Naive thymus-derived CD4-positive, alpha-beta T cell (primary cell): Measurements from ENCODE around the gene CASTOR1. TPM values are rescaled to one million over a fixed set of nuclear protein-coding genes. Genes with fewer than 3 reads are reported as not detected.

Experiments used
- ATAC-seq: fragments of 150-1000 bp; cut with Tn5 transposase; 2 replicates; pipeline ENCODE4 v1.10.0; 2021; ENCODE audit warnings: mild to moderate bottlenecking, moderate library complexity
- CTCF ChIA-PET: fragments of 350-600 bp; sonication (Branson Sonifier 250); formaldehyde crosslinking; loops from one replicate; lab custom pipeline; 2021; ENCODE audit warnings: antibody characterized with exemption; lab: Charles Lee
- POLR2A ChIA-PET: fragments of 350-600 bp; sonication (Branson Sonifier 250); formaldehyde crosslinking; loops from one replicate; lab custom pipeline; 2021; ENCODE audit warnings: antibody characterized with exemption, inconsistent platforms; lab: Charles Lee
- DNase-seq, 9 donors: peaks; one replicate each; pipeline versions ENCODE4 v3.0.0 to v3.0.0-alpha.2; 2020 to 2022; ENCODE audit warnings: mixed read lengths in 1 of 9
- H3K27ac ChIP-seq: one replicate; pipeline ENCODE4 v1.7.0; 2013; ENCODE audit warnings: mild to moderate bottlenecking, low read depth, low read length, moderate library complexity
- H3K27me3 ChIP-seq, 2 donors: one replicate each; pipeline ENCODE4 v1.7.0; 2013; ENCODE audit warnings: low read length in 2 of 2, mild to moderate bottlenecking in 2 of 2, moderate library complexity in 2 of 2; ENCODE audit not compliant: control insufficient read depth in 2 of 2, insufficient read depth in 2 of 2
- H3K36me3 ChIP-seq, 3 experiments: 1 replicate in 2 of 3; 2 replicates in 1 of 3; pipeline ENCODE4 v1.7.0; 2013; ENCODE audit warnings: low read length in 3 of 3, mild to moderate bottlenecking in 3 of 3, moderate library complexity in 1 of 3; ENCODE audit not compliant: insufficient read depth in 3 of 3, control insufficient read depth in 2 of 3
- H3K4me1 ChIP-seq, 2 donors: one replicate each; pipeline ENCODE4 v1.7.0; 2013; ENCODE audit warnings: low read length in 2 of 2, mild to moderate bottlenecking in 2 of 2, moderate library complexity in 1 of 2; ENCODE audit not compliant: control insufficient read depth in 2 of 2, insufficient read depth in 2 of 2
- H3K4me3 ChIP-seq: 2 replicates; pipeline ENCODE4 v1.7.0; 2013; ENCODE audit warnings: mild to moderate bottlenecking, low read length
- H3K9me3 ChIP-seq, 3 experiments: 1 replicate in 2 of 3; 2 replicates in 1 of 3; pipeline ENCODE4 v1.7.0; 2013; ENCODE audit warnings: low read length in 3 of 3; ENCODE audit not compliant: control insufficient read depth in 2 of 3
- H3K27ac Mint-ChIP-seq, 9 donors: one replicate each; pipeline ENCODE4 v1.8.0; 2020 to 2022; ENCODE audit warnings: mixed read lengths in 9 of 9, mild to moderate bottlenecking in 8 of 9, moderate library complexity in 5 of 9, inconsistent platforms in 2 of 9
- H3K27me3 Mint-ChIP-seq, 5 donors: one replicate each; pipeline ENCODE4 v1.8.0; 2021 to 2022; ENCODE audit warnings: mixed read lengths in 5 of 5, mild to moderate bottlenecking in 1 of 5
- H3K36me3 Mint-ChIP-seq, 5 donors: one replicate each; pipeline ENCODE4 v1.8.0; 2020 to 2022; ENCODE audit warnings: mixed read lengths in 5 of 5, mild to moderate bottlenecking in 3 of 5, inconsistent platforms in 1 of 5
- H3K4me1 Mint-ChIP-seq, 7 donors: one replicate each; pipeline ENCODE4 v1.8.0; 2020 to 2022; ENCODE audit warnings: mixed read lengths in 7 of 7, mild to moderate bottlenecking in 3 of 7, inconsistent platforms in 1 of 7
- H3K4me3 Mint-ChIP-seq, 10 donors: one replicate each; pipeline ENCODE4 v1.8.0; 2020 to 2022; ENCODE audit warnings: mild to moderate bottlenecking in 10 of 10, mixed read lengths in 10 of 10, moderate library complexity in 6 of 10, inconsistent platforms in 2 of 10
- H3K9me3 Mint-ChIP-seq, 11 donors: one replicate each; pipeline ENCODE4 v1.8.0; 2020 to 2022; ENCODE audit warnings: mixed read lengths in 11 of 11, mild to moderate bottlenecking in 4 of 11, inconsistent platforms in 1 of 11, moderate library complexity in 1 of 11
- intact Hi-C, 2 donors: fragments of 100-400 bp; cut with micrococcal nuclease; formaldehyde crosslinking; loops; one replicate each; pipeline ENCODE4 v1.15.1; 2023
- polyA plus RNA-seq, 2 donors: library from polyadenylated mRNA; unstranded; fragments of 300-500 nt; fragmentation: Illumina TruSeq; gene quantifications; one replicate each; pipeline ENCODE4 v1.2.3, GENCODE V29; 2021
- total RNA-seq, 6 experiments: library from RNA in 5 of 6; stranded (reverse) in 5 of 6; gene quantifications; 1 replicate in 5 of 6; 2 replicates in 1 of 6; pipeline ENCODE4 v1.2.3 and lab custom pipeline; 2021 to 2026

Gene CASTOR1
- total and polyA plus RNA-seq, 7 experiments from 2014 or later: 12.4 to 43.0 (median 19.0) TPM

DNA sequence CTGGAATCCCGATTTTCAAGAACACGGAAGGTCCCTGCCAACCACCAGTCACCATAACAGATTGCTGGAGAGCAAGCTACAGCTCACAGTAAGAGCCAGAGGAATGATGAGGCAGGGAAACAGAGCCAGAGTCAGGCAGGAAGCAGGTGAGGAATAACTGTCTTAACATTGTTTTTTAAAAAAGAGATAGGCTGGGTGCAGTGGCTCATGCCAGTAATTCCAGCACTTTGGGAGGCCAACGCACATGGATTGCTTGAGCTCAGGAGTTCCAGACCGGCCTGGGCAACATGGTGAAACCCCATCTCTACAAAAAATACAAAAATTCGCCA, 13.5 kb upstream of the CASTOR1 start:
- CTCF ChIA-PET: interaction anchor here (0.9 to 7.4 kb wide), 2 partner anchors 13 to 41 kb away, joined by 3 to 48 read pairs; partner anchors contain the start of gene CASTOR1
- peaks cover 74 to 98% (median 89%) of the 10 kb centered on the region in 7 donors for H3K4me1 Mint-ChIP-seq
- Histone ChIP-seq H3K9me3 (no peaks in the 10 kb centered on the region), H3K27ac (peak overlapping the region; percentile 75), H3K4me3 (peak overlapping the region; percentile 23), H3K36me3 (peaks cover 0 to 38% (median 7%) of the 10 kb centered on the region in 3 experiments), H3K4me1 (peaks cover 68 to 96% of the 10 kb centered on the region in 2 donors), H3K27me3 (no peaks in the 10 kb centered on the region)
- ATAC-seq (no peak), DNase-seq (no peak)
- H3K4me3 Mint-ChIP-seq: peak overlapping the region; percentile 53 to 97 (median 74)
- intact Hi-C loops: no loop called here
- POLR2A ChIA-PET: interaction anchor here (0.7 to 48.9 kb wide), 6 partner anchors 2 to 195 kb away, joined by 3 to 1265 read pairs (median 34); partner anchors contain the start of genes CASTOR1, CCDC157, SF3A1 and TBC1D10A
- peak overlapping the region; percentile 87 to 99 (median 97) for H3K27ac Mint-ChIP-seq
- H3K36me3 Mint-ChIP-seq: peaks cover 7 to 41% (median 31%) of the 10 kb centered on the region in 5 donors
- H3K9me3 Mint-ChIP-seq: no peaks in the 10 kb centered on the region
- H3K27me3 Mint-ChIP-seq: no peaks in the 10 kb centered on the region

DNA sequence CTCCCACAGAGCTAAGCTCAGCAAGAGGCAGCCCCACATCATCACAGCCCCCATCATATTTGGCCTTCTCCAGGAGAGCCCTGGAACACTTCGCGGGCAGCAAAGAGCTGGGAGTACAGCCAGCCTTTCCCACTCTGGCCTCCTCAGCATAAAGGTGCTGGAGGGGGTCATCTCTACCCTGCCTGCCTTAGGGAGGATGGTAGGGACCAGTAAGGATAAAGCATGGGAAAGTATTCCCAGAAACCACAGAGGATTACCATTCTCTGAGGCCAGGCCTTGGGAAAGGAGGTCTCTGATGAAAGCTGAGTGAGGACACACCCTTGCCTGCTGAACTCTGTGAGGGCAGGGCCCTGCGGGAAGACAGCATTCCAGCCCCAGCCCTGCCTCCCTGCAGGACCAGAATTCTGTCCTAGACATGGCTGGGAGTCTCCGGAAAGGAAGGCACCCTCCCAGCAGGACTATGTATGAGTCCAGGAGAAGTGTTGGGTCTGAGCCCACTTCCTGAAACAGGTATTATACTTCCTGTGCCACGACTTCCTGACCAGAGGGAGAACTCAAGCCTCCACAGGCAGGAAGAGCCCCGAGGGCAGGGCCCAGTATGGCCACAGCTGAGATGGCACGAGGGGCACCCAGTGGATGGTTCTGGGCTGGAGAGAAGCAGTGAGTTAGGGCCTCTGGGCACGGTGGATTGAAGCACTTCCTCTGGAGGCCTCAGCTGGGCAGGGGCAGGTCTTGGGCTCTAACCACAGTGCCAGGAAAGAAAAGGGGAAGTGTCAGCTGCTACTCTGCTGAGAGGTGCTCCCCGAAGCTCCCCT, 12.9 kb upstream of the CASTOR1 start:
- H3K4me3 ChIP-seq: peak overlapping the region; percentile 23
- H3K9me3 Mint-ChIP-seq: no peaks in the 10 kb centered on the region
- peaks cover 62 to 96% of the 10 kb centered on the region in 2 donors for H3K4me1 ChIP-seq
- DNase-seq (no peak), ATAC-seq (peak; percentile 36)
- H3K27ac Mint-ChIP-seq: peak overlapping the region; percentile 87 to 99 (median 97)
- ChIA-PET CTCF (interaction anchor here (1.2 to 7.4 kb wide), 3 partner anchors 13 to 47 kb away, joined by 3 to 48 read pairs (median 4); partner anchors contain the start of genes CASTOR1 and TBC1D10A), POLR2A (interaction anchor here (0.6 to 48.9 kb wide), 8 partner anchors 1 to 194 kb away, joined by 3 to 1265 read pairs (median 4); partner anchors contain the start of genes CASTOR1, CCDC157, SF3A1 and TBC1D10A)
- H3K4me3 Mint-ChIP-seq: peak overlapping the region; percentile 53 to 97 (median 76)
- H3K4me1 Mint-ChIP-seq: peaks cover 74 to 98% (median 90%) of the 10 kb centered on the region in 7 donors
- peaks cover 7 to 44% (median 32%) of the 10 kb centered on the region in 5 donors for H3K36me3 Mint-ChIP-seq
- H3K36me3 ChIP-seq: peaks cover 0 to 38% (median 7%) of the 10 kb centered on the region in 3 experiments
- peak overlapping the region; percentile 75 for H3K27ac ChIP-seq
- no peaks in the 10 kb centered on the region for H3K9me3 ChIP-seq
- H3K27me3 ChIP-seq: no peaks in the 10 kb centered on the region
- intact Hi-C loops: no loop called here
- no peaks in the 10 kb centered on the region for H3K27me3 Mint-ChIP-seq

GRCh38 chr22:30299322-30299721, 10.0 kb upstream of the CASTOR1 start:
- ATAC-seq (no peak), DNase-seq (no peak)
- ChIA-PET CTCF (interaction anchor here (1.3 to 7.4 kb wide), 2 partner anchors 10 to 88 kb away, joined by 6 to 48 read pairs; partner anchors contain the start of genes CASTOR1 and RNF215), POLR2A (interaction anchor here (2.2 to 48.9 kb wide), 3 partner anchors 2 to 57 kb away, joined by 13 to 1265 read pairs (median 1265); partner anchors contain the start of genes CASTOR1, CCDC157, SF3A1 and TBC1D10A)
- no peaks in the 10 kb centered on the region for H3K9me3 Mint-ChIP-seq
- no peaks in the 10 kb centered on the region for H3K27me3 ChIP-seq
- H3K9me3 ChIP-seq: no peaks in the 10 kb centered on the region
- H3K27ac ChIP-seq: peak overlapping the region; percentile 77
- H3K4me1 Mint-ChIP-seq: peaks cover 58 to 100% (median 88%) of the 10 kb centered on the region in 7 donors
- H3K27me3 Mint-ChIP-seq: no peaks in the 10 kb centered on the region
- peak overlapping the region in 5 of 10 donors; percentile 10 to 80 (median 56) for H3K4me3 Mint-ChIP-seq
- peaks cover 0 to 55% (median 7%) of the 10 kb centered on the region in 3 experiments for H3K36me3 ChIP-seq
- H3K27ac Mint-ChIP-seq: peak overlapping the region in 8 of 9 donors; percentile 92 to 98 (median 98)
- peaks cover 7 to 48% (median 37%) of the 10 kb centered on the region in 5 donors for H3K36me3 Mint-ChIP-seq
- no peak overlapping the region for H3K4me3 ChIP-seq
- H3K4me1 ChIP-seq: peaks cover 38 to 94% of the 10 kb centered on the region in 2 donors
- intact Hi-C loops: no loop called here

DNA sequence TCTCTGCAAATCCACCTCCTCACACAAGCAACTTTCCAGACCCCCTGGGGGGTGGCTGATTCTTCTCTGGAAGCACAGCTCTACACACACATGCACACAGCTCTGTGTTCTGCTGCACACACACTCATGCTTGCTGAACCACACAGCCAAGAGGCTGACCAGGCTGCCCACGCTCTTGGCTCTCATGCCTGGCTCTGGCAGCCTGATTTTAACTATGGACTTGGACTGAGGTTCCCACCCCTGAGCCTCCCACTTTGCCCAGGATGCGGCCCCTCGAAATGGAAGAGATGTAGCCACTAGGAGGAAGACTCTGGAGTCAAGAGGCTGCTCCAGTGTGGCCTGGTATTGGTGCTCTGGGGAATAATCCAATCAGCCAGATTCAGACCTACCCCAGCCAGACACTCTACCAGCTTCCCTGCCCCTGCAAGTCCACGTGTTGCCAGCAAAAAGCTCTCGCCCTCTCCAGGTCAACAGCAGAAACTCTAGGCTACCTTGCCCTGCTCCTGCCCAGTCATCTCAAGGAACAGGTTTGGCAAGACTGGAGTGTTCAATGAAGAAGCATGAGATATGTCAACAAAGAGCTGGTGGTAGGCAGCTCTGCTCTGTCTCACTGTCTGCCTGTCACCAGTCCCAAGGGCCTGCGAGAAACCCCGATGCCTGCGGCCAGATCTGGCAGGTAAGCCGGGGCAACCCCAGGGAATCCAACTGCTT, 8.8 kb upstream of the CASTOR1 start:
- ATAC-seq: no peak

GRCh38 chr22:30297276-30297990, 8.1 kb upstream of the CASTOR1 start:
- H3K4me1 Mint-ChIP-seq: peaks cover 40 to 92% (median 83%) of the 10 kb centered on the region in 7 donors
- Histone ChIP-seq H3K36me3 (peaks cover 0 to 68% (median 17%) of the 10 kb centered on the region in 3 experiments), H3K4me3 (peak overlapping the region; percentile 8), H3K4me1 (peaks cover 19 to 76% of the 10 kb centered on the region in 2 donors), H3K27ac (peak overlapping the region; percentile 77), H3K27me3 (no peaks in the 10 kb centered on the region), H3K9me3 (no peaks in the 10 kb centered on the region)
- H3K4me3 Mint-ChIP-seq: peak overlapping the region in 9 of 10 donors; percentile 63 to 82 (median 77)
- peaks cover 3 to 48% (median 28%) of the 10 kb centered on the region in 5 donors for H3K36me3 Mint-ChIP-seq
- ChIA-PET CTCF (interaction anchor here (1.6 to 7.4 kb wide), 2 partner anchors 8 to 127 kb away, joined by 4 to 48 read pairs; partner anchors contain the start of gene CASTOR1), POLR2A (interaction anchor here (0.9 to 48.9 kb wide), 4 partner anchors 4 to 126 kb away, joined by 3 to 1265 read pairs (median 639); partner anchors contain the start of genes CASTOR1, CCDC157, SF3A1 and TBC1D10A)
- intact Hi-C loops: no loop called here
- H3K27me3 Mint-ChIP-seq: no peaks in the 10 kb centered on the region
- H3K9me3 Mint-ChIP-seq: no peaks in the 10 kb centered on the region
- no peak for DNase-seq
- ATAC-seq: no peak
- peak overlapping the region; percentile 74 to 98 (median 97) for H3K27ac Mint-ChIP-seq

More for the DNA sequence above, 8.8 kb upstream of the CASTOR1 start:
- Histone ChIP-seq H3K27ac (peak overlapping the region; percentile 77), H3K4me1 (peaks cover 26 to 83% of the 10 kb centered on the region in 2 donors), H3K4me3 (no peak overlapping the region), H3K27me3 (no peaks in the 10 kb centered on the region), H3K9me3 (no peaks in the 10 kb centered on the region), H3K36me3 (peaks cover 0 to 61% (median 16%) of the 10 kb centered on the region in 3 experiments)
- ChIA-PET POLR2A (interaction anchor here (2.2 to 48.9 kb wide), 3 partner anchors 3 to 58 kb away, joined by 13 to 1265 read pairs (median 1265); partner anchors contain the start of genes CASTOR1, CCDC157, SF3A1 and TBC1D10A), CTCF (interaction anchor here (0.7 to 7.4 kb wide), 4 partner anchors 9 to 126 kb away, joined by 3 to 48 read pairs (median 5); partner anchors contain the start of genes CASTOR1 and RNF215)
- Mint-ChIP-seq H3K27me3 (no peaks in the 10 kb centered on the region), H3K36me3 (peaks cover under 1 to 50% (median 32%) of the 10 kb centered on the region in 5 donors), H3K4me3 (peak overlapping the region in 9 of 10 donors; percentile 21 to 80 (median 72)), H3K27ac (peak overlapping the region; percentile 46 to 98 (median 97)), H3K4me1 (peaks cover 47 to 99% (median 88%) of the 10 kb centered on the region in 7 donors), H3K9me3 (no peaks in the 10 kb centered on the region)
- DNase-seq: no peak
- intact Hi-C loops: no loop called here
